HG03520 (cell line): ENCODE results near the gene LIX1.
A peak's percentile ranks its signal among the peaks of the same experiment; 100 is the strongest.
"Not testable (repeated sequence)": the region's sequence is repeated elsewhere in the genome, so short reads cannot be mapped to it uniquely, and the experiment has no call there.

ENCODE experiments used
- ATAC-seq: cut with Tn5 transposase; IDR thresholded peaks from one replicate; pipeline ENCODE4 v1.9.1; 2021; ENCODE audit warnings: mild to moderate bottlenecking, moderate library complexity; ENCODE audit not compliant: unreplicated experiment

The LIX1 gene

DNA sequence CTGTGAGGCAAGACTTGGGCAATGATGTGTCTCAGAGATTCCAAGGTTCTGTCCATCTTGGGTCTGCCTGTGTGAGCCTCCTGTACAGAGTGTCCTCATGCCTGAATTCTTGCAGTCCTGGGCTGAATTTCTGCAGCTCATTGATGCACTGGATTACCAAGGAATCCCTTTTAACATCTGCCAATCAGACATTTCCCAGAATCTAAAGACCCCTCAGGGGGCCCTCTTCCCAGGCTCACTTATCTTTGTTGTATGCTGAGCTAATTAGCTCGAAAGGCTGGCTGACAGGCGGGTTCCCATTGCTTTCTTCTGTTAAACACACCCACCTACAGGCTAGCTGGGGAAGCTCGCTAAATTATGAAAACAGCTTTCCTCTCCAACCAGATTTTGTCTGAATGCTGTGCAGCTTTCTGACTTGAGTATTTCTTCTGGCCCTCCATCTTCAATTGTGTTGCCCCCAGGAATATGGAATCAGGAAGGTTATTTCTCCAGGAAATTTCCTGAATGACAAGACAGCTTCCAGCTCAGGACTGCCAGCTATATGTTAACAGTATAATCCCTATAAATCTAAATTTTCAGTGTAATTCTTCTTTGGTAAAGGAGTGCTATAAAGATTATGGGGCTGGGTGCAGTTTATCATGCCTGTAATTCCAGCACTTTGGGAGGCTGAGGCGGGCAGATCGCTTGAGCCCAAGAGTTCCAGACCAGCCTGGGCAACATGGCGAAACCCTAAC is at the start of gene LIX1:
LIX1 (minus strand) TSS at position 91 of the 734 bp plus-strand sequence; CDS start at position 56, 35 bp downstream.
- ATAC-seq, result peak; percentile 64

DNA sequence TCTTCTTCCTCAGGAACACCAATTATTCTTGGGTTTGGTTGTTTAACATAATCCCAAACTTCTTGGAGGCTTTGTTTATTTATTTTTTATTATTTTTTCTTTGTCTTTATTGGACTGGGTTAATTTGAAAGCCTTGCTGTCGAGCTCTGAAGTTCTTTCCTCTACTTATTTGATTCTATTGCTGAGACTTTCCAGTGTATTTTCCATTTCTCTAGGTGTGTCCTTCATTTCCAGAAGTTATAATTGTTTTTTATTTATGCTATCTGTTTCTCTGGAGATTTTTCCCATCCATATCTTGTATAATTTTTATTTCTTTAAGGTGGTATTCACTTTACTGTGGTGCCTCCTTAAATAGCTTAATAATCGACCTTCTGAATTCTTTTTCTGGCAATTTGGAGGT is 49.5 kb upstream of the LIX1 start:
- ATAC-seq, result no peak

DNA sequence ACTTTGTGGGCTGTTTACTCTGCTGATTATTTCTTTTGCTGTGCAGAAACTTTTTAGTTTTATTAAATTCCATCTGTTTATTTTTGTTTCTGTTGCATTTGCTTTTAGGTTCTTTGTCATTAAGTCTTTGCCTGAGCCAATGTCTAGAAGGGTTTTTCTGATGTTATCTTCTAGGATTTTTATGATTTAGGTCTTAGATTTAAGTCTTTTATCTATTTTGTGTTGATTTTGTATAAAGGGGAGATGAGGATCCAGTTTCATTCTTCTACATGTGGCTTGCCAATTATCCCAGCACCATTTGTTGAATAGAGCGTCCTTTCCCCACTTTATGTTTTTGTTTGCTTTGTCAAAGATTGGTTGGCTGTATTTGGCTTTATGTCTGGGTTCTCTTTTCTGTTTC is 47.1 kb upstream of the LIX1 start:
- not testable (repeated sequence) for ATAC-seq

DNA sequence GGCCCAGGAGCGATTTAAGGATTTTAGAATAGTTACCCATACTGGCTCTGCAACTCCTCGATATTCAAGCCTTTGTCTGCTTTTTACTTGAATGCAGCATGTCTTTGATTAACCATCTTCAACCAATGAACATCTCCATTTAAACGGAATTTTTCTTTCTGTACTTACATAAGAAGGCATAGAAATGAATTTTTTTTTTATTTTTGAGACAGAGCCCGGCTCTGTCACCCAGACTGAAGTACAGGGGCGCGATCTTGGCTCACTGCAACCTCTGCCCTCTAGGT is 41.5 kb upstream of the LIX1 start:
- ATAC-seq, result no peak

DNA sequence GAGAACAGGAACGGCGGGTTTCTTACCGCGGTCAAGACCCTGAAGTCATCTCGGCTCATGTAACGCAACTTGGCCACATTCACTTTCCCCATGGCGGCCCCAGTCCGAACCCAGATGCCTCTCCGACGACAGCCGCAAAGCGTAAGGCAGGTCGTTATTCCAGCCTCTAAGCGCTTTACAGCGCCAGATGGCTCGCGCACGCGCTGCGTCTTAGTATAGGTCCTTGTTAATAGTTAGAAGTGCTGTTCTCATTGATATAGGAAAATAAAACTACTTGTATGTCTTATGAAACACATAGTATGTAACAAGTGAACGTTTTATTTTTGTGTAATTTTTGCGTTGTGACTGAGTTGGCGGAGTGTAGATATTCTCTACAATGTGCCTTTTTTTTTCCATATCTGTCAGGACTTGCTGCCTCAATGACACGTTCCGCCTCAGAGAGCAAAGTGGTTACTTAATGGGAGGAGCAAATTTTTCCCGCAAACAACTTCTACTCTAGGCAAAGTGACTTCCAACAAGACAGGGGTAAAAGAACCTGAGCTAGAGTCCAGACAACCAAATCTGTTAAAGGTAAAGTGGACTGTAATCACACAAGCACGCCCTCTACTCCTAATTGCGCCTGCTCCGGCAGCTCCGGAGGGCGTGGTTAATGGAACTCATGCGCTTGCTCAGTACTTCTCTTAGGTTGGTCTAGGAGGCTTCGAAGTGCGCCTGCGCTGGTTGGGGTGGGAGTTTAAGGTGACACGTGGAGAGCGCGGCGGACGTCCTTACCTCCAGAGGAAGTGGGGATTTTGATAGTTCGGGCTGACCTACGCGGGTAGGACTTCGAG is 40.9 kb upstream of the LIX1 start, which contains the start of gene RIOK2:
RIOK2 (minus strand) TSS at position 148 of the 830 bp plus-strand sequence; CDS start at position 92, 56 bp downstream.
- ATAC-seq, result peak; percentile 90

DNA sequence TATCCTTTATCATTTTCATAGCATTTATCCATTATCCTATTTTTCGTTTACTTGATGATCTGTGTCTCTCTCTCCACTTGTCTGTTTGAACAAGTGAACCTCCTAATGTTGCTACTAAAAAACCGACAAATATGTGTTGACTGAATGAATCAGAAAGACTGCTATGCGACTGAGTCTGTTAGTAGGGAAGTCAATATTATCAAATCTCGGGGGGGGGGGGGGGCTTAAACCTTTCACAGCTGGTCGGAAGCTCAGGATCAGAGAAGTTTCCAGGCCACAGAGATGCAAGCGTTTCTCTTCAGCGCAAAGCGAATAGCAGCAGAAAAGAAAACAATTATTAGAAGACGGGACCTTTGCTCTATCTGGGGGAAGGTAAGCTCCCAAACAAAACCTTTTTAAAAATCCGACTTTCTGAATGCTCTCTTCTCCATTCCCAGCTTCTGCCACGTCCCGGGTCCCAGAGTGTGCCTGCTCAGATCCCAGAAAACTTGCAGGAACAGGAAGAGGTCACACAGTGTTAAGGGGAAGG is 40.2 kb upstream of the LIX1 start:
- ATAC-seq, result no peak

DNA sequence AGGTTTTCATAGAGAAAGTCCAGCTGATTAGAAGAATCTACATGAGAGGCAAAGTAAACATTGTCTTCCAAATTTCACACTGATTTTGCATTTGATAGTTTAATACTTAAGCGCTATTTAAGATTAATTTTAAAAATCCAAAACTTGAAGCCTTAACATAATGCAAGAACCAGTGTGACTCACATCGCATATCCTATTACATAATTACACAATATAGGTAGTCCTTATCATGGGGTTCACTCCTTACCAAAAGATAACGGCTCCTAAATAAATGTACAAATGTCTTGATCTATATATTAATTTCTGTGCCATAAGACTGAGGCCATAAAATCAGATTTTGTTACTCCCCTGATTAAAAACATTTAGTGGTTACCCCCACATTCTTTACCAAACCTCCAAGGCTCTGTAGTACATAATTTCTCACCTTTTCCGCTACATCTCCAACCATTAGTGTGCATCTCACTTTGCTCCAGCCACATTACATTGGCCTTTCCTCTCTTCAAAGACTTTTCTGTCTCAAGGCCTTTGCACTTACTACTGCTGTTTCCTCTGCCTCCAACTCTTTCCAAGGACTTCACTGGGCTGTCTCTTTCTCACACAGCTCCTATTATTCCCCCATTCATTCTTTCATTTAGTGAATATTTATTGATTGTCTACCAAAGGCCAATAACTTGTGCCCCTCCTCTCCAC is 39.6 kb upstream of the LIX1 start:
- ATAC-seq, result no peak

DNA sequence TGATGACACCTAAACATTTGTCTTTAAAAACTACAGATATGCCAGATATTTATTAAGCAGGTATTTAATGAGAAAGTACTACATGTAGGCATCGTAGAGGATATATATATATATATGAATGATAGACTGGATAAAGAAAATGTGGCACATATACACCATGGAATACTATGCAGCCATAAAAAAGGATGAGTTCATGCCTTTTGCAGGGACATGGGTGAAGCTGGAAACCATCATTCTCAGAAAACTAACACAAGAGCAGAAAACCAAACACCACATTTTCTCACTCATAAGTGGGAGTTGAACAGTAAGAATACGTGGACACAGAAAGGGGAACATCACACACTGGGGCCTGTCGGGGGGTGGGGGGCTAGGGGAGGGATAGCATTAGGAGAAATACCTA is 37.0 kb upstream of the LIX1 start:
- ATAC-seq, result not testable (repeated sequence)

DNA sequence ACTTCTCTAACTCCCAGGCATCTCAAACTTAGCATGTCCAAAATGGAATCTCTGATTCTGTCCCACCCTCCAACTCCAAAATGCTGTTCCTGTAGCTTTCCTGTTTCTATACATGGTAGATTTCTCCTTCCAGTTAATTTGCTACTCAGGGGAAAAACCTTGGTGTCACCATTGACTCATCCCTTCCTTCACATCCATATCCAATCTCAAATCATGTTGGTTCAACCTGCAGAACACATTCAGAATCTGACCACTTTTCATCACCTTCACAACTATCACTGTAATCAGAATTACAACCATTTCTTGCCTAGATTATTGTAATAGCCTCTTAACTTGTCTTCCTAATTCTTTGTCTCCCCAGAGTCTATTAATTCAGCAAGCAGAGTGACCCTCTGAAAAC is 29.8 kb upstream of the LIX1 start:
- no peak for ATAC-seq

DNA sequence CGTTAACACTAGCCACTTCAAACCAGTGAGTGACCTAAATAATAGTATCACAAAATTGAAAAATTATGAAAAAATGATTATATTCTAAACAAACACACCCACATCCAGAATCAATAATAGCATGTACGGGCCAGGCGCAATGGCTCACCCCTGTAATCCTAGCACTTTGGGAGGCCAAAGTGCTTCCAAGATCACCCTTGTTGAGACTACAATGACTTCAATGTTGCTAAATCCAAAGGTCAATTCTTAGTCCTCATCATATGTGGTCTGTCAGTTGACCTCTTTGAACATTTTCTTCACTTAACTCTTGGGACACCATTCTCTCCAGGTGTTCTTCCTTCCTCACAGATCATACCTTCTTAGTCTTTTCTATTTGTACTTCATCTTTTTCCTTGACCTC is 29.3 kb upstream of the LIX1 start:
- no peak for ATAC-seq

DNA sequence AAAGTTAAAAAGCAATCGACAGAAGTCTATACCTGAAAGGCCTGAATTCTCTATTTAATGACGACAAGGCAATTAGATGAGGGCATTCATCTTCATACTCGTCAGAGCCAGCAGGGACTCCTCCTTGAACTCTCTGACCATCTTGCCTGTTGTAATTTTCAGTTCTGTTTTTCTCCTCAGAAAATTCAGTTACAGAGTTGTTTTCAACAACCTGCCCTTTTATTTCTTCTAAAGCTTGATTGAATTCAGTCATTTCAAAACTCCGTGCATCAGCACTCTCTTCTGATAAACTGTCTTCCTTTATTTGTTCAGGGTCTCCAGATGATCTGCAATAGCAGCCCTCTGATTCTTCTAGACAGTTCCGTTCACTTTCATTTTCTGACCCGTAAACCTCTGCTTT is 25.0 kb upstream of the LIX1 start:
- ATAC-seq, result peak; percentile 70

DNA sequence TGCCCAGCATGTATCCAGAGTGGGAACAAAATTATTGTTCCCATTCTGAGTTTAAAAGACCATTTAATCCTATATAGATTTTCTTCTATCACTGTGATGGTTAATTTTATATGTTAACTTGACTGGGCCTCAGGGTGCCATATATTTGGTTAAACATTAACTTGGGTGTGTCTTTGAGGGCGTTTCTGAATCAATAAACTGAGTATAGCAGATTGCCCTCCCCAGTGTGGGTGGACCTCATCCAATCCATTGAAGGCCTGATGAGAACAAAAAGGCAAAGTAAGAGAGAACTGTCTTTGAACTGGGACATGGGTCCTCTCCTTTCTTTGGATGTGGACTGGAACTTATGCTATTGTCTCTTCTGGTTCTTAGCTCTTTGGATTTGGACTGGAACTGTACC is 23.3 kb upstream of the LIX1 start:
- ATAC-seq, result no peak

DNA sequence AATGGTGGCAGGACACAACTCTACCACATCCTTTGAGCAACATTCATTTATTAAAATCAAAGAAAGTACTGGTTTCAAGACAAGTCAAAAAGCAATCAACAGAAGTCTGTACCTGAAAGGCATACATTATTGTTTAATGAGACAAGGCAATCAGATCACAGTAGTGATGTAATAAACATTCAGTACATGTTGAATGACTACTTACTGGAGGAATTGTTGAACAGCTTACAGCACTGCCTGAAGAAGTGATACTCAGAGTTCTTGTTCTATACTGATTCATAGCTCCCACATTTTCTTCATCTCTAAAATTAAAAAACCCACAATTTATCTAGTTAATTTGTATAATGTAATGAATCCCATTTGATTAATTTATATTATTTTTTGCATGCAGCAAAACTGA is 22.4 kb upstream of the LIX1 start:
- no peak for ATAC-seq

DNA sequence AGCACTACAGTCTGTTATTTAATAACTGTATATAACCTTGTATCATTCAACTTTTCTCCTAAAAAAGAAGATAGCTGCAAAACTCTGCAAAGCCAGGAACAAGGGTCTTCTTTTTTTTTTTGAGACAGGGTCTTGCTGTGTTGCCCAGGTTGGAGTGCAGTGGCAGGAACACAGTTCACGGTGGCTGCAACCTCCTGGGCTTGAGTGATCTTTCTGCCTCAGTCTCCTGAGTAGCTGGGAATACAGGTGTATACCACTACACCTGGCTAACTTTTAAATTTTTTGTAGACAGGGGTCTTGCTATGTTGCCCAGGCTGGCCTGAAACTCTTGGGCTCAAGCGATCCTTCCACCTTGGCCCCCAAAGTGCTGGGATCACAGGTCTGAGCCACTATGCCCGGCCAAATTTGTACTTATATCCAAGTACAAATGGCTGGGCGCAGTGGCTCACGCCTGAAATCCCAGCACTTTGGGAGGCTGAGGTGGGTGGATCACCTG is 21.4 kb upstream of the LIX1 start:
- no peak for ATAC-seq

DNA sequence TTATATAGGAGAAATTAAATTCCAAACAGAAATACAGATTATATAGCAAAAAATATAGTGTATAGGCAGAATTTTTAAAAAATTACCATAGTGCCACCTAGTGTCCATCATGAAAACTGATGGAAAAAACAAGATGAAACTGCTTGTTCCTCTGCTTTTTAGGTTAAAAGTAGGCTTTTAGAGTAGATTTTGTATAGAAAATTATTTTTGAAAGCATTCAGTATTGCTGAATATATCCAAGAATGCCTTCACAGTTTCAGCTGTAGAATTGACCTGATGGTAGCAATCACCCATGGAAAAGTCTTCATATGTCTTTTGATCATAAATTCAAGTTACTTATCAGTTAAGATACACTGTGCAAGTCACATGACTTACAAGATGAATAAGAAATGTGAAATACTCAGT is 21.0 kb upstream of the LIX1 start:
- ATAC-seq, result no peak

DNA sequence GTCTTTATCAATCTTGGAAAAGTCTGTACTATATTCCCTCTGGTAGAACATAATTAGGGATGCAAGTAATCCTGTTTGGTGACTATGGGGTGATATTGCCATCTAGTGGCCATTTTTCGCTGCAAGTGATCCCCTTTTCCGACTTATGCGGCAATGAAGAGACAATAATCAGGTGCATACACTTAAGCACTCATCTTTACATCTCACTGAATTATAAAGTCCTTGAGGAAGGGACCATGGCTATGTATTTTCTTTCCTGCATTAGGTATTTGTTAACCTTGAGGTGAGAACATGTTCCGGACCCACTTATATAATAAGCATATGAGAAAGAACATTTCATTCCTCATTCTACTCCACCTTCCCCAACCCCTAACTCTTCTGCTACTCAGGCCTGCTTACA is 19.6 kb upstream of the LIX1 start:
- ATAC-seq, result no peak

DNA sequence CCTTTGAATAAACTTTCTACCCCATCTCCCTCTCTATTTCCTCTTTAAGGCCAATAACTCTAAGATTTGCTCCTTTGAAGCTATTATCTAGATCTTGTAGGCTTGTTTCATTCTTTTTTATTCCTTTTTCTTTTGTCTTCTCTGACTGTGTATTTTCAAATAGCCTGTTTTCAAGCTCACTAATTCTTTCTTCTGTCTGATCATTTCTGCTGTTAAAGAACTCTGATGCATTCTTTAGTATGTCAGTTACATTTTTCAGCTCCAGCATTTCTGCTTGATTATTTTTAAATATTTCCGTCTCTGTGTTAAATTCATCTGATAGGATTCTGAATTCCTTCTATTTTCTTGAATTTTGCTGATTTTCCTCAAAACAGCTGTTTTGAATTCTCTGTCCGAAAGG is 15.3 kb upstream of the LIX1 start:
- ATAC-seq, result no peak

DNA sequence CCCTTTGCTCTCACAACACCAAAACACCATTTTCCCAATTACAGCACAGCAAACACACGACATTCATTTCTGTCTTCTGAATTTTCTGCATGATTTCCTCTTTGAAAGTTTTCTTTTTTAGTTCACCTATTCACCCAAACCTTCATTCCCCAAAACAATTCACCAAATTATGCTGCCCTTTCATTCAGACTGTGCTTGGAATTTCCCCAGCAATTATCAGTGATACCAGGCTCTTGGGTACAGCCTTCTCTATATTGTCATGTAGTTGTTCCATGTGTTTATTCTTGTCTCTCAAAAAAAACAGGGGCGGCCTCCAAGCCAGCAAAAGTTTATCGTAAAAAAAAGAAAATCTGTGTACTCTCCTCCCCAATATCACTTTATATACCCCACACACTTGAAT is 9.0 kb upstream of the LIX1 start:
- ATAC-seq, result no peak

DNA sequence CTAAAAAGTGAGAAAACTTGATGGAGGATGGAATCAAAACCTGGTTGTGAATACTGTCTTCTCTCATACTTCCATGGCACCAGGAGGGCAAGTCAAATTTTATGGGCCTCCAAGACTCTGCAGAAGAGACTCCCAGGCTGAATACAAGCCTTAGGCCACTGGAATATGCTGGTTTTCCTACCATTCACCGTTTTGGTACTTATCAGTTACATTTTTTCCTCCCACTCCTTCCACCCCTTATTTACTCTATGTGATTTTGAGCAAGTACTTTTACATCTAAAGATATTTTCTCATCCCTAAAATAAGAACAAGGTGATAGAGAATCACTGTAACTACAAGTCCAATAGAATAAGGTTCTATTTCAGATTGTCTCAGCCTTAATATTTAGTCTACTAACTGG is 8.0 kb upstream of the LIX1 start:
- ATAC-seq, result no peak

DNA sequence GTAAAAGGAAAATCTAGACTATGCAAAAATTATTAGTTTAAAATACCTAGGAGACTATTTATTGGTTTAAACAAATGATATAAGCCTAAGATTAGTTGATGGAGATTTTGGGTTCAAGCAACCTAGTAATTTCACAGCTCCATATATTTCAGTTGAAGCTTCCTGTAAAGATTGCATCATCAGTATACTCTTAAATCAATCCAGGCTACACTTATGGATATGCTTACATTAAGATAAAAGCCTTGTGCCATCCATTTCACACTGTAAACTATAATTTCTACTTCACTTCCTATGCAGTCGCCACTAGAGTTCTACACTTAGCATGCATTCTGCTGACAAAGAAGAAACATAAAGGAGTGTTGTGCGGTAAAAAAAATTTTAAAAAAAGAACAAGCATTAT is 7.3 kb upstream of the LIX1 start:
- ATAC-seq, result no peak

DNA sequence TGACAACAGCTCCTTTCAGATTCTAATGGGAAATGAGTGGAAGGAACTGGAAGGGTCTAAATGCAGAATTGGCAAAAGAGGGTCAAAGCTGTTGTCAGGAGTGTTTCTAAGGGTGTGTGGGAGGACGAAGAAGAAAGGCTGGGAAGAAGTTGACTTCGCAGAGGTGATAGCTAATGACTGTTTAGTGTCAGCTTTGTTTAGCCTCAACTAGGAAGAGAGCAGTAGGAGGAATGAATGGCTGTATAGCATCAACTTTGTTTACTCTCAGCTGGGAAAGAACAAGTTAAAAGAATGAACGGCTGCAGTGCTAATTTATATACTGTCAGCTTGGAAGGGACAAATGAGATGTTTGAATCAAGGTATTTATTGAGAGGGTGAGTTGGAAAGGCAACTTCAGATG is 5.9 kb upstream of the LIX1 start:
- no peak for ATAC-seq
